Keratinocyte (primary cell): ENCODE results near the gene KRTAP1-4. TPM values are rescaled to one million over a fixed set of nuclear protein-coding genes. Genes with fewer than 3 reads are reported as not detected.

Source experiments
- DNase-seq: peaks from one replicate; pipeline ENCODE4 v3.0.0-alpha.2; 2011; ENCODE audit warnings: low read depth, missing footprints, low spot score
- FAIRE-seq: peaks from 2 replicates; lab custom pipeline; 2011; peaks lifted over from hg19 to GRCh38; lab: Jason Lieb, UNC
- H2AFZ ChIP-seq: 2 replicates; pipeline ENCODE4 v1.6.0; 2012; ENCODE audit warnings: low read length, control low read depth, inconsistent platforms; ENCODE audit not compliant: control insufficient read depth
- H3K27ac ChIP-seq: 2 replicates; pipeline ENCODE4 v1.5.1; 2011; ENCODE audit warnings: low read length; ENCODE audit not compliant: control insufficient read depth, insufficient read depth
- H3K27me3 ChIP-seq: 3 replicates; pipeline ENCODE4 v1.6.0; 2011; ENCODE audit warnings: low read length; ENCODE audit not compliant: control insufficient read depth, insufficient read depth; ENCODE audit errors: extremely low read depth
- H3K36me3 ChIP-seq, 2 experiments: 2 replicates in 1 of 2; 3 replicates in 1 of 2; pipeline ENCODE4 v1.5.1; 2011; ENCODE audit warnings: low read length in 2 of 2, mild to moderate bottlenecking in 1 of 2; ENCODE audit not compliant: control insufficient read depth in 2 of 2, insufficient read depth in 2 of 2; ENCODE audit errors: extremely low read depth in 1 of 2
- H3K4me1 ChIP-seq: 3 replicates; pipeline ENCODE4 v1.5.1; 2011; ENCODE audit warnings: low read length; ENCODE audit not compliant: control insufficient read depth, insufficient read depth; ENCODE audit errors: extremely low read depth
- H3K4me2 ChIP-seq: 3 replicates; pipeline ENCODE4 v1.6.0; 2011; ENCODE audit warnings: low read depth, low read length; ENCODE audit not compliant: control insufficient read depth, insufficient read depth; ENCODE audit errors: extremely low read depth
- H3K4me3 ChIP-seq, 3 experiments: fragments of 200-600 bp in 1 of 3; sonication (generic) in 1 of 3; 2 replicates in 2 of 3; 3 replicates in 1 of 3; pipeline ENCODE4 v1.5.1; 2011 to 2016; ENCODE audit warnings: low read length in 3 of 3, mild to moderate bottlenecking in 3 of 3, control low read depth in 2 of 3, inconsistent platforms in 1 of 3, low read depth in 1 of 3, mixed read lengths in 1 of 3, mixed run types in 1 of 3, moderate library complexity in 1 of 3; ENCODE audit not compliant: control insufficient read depth in 2 of 3, insufficient read depth in 2 of 3; ENCODE audit errors: extremely low read depth in 1 of 3
- H3K79me2 ChIP-seq: 2 replicates; pipeline ENCODE4 v1.6.0; 2012; ENCODE audit warnings: low read length; ENCODE audit not compliant: control insufficient read depth, insufficient read depth
- H3K9ac ChIP-seq: 3 replicates; pipeline ENCODE4 v1.6.0; 2011; ENCODE audit warnings: low read length; ENCODE audit not compliant: control insufficient read depth, insufficient read depth; ENCODE audit errors: extremely low read depth
- H3K9me1 ChIP-seq: 3 replicates; pipeline ENCODE4 v1.6.0; 2011; ENCODE audit warnings: low read length; ENCODE audit not compliant: control insufficient read depth, insufficient read depth; ENCODE audit errors: extremely low read depth
- H3K9me3 ChIP-seq: 2 replicates; pipeline ENCODE4 v1.5.1; 2012; ENCODE audit warnings: low read depth, low read length; ENCODE audit not compliant: control insufficient read depth
- H4K20me1 ChIP-seq: 3 replicates; pipeline ENCODE4 v1.6.0; 2011; ENCODE audit warnings: low read length; ENCODE audit not compliant: control insufficient read depth, insufficient read depth; ENCODE audit errors: extremely low read depth
- EZH2 ChIP-seq: IDR thresholded peaks from one replicate; pipeline ENCODE4 v1.6.1; 2012; ENCODE audit warnings: inconsistent platforms, mild to moderate bottlenecking, low read length, moderate library complexity
- dilution Hi-C: fragments of 300-500 bp; cut with MboI; formaldehyde crosslinking; loops from one replicate; pipeline ENCODE4 v1.7.0; 2020; ENCODE audit warnings: low sequenced_read_pairs; ENCODE audit not compliant: extremely low pct_ligation_motif_present
- polyA plus RNA-seq, 5 experiments: library from polyadenylated mRNA; depleted of rRNA in 3 of 5; stranded (reverse) in 3 of 5; stranded (forward) in 1 of 5; unstranded in 1 of 5; fragments of >200 nt; gene quantifications; 1 replicate in 1 of 5; 2 replicates in 3 of 5; 3 replicates in 1 of 5; pipeline versions ENCODE4 v1.2.1 to v1.2.3, GENCODE V29; 2011 to 2012; ENCODE audit warnings: missing spikeins in 2 of 5, low read depth in 1 of 5, low replicate concordance in 1 of 5
- TF ChIP-seq, protein P1 (sequence below), 3 experiments: IDR thresholded peaks in 1 of 3; conservative IDR thresholded peaks in 1 of 3; optimal IDR thresholded peaks in 1 of 3; 2 replicates in 2 of 3; 3 replicates in 1 of 3; pipeline versions ENCODE3 to v1.5.1; 2011; ENCODE audit warnings: low read length in 3 of 3, mild to moderate bottlenecking in 3 of 3, moderate library complexity in 2 of 3, control low read depth in 1 of 3, inconsistent platforms in 1 of 3; ENCODE audit not compliant: insufficient read depth in 2 of 3; ENCODE audit errors: extremely low read depth in 1 of 3

Gene KRTAP1-4
- polyA plus RNA-seq, 1 donor (not counting 4 experiments of a cell fraction or from before 2014, with no cell fraction given) = not detected

DNA sequence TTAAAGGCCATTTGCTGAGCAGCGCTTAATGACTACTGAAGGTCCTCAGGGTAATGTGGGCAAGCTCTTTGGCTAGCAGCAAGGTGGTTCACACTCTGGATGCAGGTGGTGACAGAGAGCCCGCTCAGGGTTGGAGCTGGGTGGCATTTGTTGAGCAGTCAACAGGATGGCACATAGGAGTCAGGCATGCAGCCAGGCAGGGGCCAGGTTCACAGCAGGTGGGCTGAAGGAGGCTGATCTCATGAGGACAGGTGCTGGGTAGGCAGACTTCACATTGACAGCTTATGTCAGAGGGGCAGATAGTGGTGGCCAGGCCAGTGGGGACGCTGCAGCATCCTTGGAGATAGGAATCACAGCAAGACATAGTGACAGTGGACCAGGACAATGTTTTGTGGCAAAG, 25.6 kb downstream of the KRTAP1-4 start:
- H3K4me1 ChIP-seq = peaks cover 9% of the 10 kb centered on the region
- no peak for FAIRE-seq

DNA sequence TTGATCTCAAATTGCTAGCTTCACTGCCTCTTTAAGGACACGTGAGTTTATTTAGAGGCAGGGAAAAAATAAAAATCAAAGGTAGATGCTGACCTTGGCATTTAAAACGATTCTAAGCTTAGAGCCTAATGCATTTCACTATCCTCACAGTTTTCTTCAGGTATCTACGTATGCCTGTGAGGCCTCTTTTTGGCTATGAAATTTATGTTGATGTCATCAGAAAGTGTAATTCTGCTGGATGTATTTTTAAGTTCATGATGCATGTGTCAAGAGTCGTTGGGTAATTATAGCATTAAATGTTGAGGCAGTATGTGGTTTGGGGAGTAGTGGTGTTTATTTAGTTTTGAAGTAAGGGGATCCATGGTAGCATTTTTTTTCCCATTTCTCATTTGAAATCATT, 26.1 kb downstream of the KRTAP1-4 start:
- Histone ChIP-seq H3K27me3 (no peaks in the 10 kb centered on the region), H3K9me1 (no peaks in the 10 kb centered on the region), H3K9ac (no peak overlapping the region), H3K4me1 (peaks cover 9% of the 10 kb centered on the region), H3K9me3 (no peaks in the 10 kb centered on the region), H2AFZ (no peak overlapping the region), H3K36me3 (no peaks in the 10 kb centered on the region), H3K79me2 (no peaks in the 10 kb centered on the region), H3K27ac (no peak overlapping the region), H4K20me1 (no peaks in the 10 kb centered on the region), H3K4me2 (no peak overlapping the region), H3K4me3 (no peak overlapping the region)
- DNase-seq (no peak), FAIRE-seq (no peak)
- dilution Hi-C loops = no loop called here
- TF ChIP-seq, protein P1, sequence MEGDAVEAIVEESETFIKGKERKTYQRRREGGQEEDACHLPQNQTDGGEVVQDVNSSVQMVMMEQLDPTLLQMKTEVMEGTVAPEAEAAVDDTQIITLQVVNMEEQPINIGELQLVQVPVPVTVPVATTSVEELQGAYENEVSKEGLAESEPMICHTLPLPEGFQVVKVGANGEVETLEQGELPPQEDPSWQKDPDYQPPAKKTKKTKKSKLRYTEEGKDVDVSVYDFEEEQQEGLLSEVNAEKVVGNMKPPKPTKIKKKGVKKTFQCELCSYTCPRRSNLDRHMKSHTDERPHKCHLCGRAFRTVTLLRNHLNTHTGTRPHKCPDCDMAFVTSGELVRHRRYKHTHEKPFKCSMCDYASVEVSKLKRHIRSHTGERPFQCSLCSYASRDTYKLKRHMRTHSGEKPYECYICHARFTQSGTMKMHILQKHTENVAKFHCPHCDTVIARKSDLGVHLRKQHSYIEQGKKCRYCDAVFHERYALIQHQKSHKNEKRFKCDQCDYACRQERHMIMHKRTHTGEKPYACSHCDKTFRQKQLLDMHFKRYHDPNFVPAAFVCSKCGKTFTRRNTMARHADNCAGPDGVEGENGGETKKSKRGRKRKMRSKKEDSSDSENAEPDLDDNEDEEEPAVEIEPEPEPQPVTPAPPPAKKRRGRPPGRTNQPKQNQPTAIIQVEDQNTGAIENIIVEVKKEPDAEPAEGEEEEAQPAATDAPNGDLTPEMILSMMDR (optimal IDR thresholded peaks at IDR 0.05 in 1 of 3, IDR thresholded peaks at IDR 0.05 in 1 of 3, conservative IDR thresholded peaks at IDR 0.05 in 1 of 3; ENCODE audit: extremely low read depth in 1 of 3, insufficient read depth in 2 of 3, low read length in 3 of 3) = no peak
- TF ChIP-seq EZH2 = no peak

More for the DNA sequence above, 25.6 kb downstream of the KRTAP1-4 start:
- DNase-seq = no peak
- no peak for TF ChIP-seq EZH2
- TF ChIP-seq, protein P1 (optimal IDR thresholded peaks at IDR 0.05 in 1 of 3, IDR thresholded peaks at IDR 0.05 in 1 of 3, conservative IDR thresholded peaks at IDR 0.05 in 1 of 3; ENCODE audit: extremely low read depth in 1 of 3, insufficient read depth in 2 of 3, low read length in 3 of 3) = no peak
- dilution Hi-C loops = no loop called here
- Histone ChIP-seq H3K79me2 (no peaks in the 10 kb centered on the region), H3K27me3 (no peaks in the 10 kb centered on the region), H3K27ac (no peak overlapping the region), H4K20me1 (no peaks in the 10 kb centered on the region), H3K9ac (no peak overlapping the region), H3K36me3 (no peaks in the 10 kb centered on the region), H3K4me2 (no peak overlapping the region), H3K9me3 (no peaks in the 10 kb centered on the region), H3K4me3 (no peak overlapping the region), H2AFZ (no peak overlapping the region), H3K9me1 (no peaks in the 10 kb centered on the region)
